H1 (cell line): ENCODE data around the gene BBS9. TPM values are rescaled to one million over a fixed set of nuclear protein-coding genes. Genes with fewer than 3 reads are reported as not detected.

Experiments
- CTBP2 ChIP-seq: IDR thresholded peaks from 2 replicates; pipeline ENCODE4 v1.7.0; 2011; ENCODE audit warnings: borderline replicate concordance, mild to moderate bottlenecking, moderate library complexity, mixed read lengths, low read length; ENCODE audit not compliant: insufficient read depth, insufficient read length
- EGR1 ChIP-seq: IDR thresholded peaks from 2 replicates; pipeline ENCODE4 v1.6.1; 2011; ENCODE audit warnings: low read depth, low read length, borderline replicate concordance
- NRF1 ChIP-seq: IDR thresholded peaks from 2 replicates; pipeline ENCODE4 v1.6.1; 2011; ENCODE audit warnings: mild to moderate bottlenecking, low read depth, low read length, improper control_type of control experiment
- TEAD4 ChIP-seq: IDR thresholded peaks from 2 replicates; pipeline ENCODE4 v1.6.1; 2012; ENCODE audit warnings: low read depth, low read length, inconsistent platforms, mixed read lengths
- polyA plus RNA-seq, 7 experiments: library from polyadenylated mRNA; depleted of rRNA in 3 of 7; stranded (reverse) in 5 of 7; unstranded in 2 of 7; fragments of >200 nt in 5 of 7; fragments of 200-250 nt in 2 of 7; gene quantifications; 1 replicate in 5 of 7; 2 replicates in 1 of 7; 4 replicates in 1 of 7; pipeline versions ENCODE4 v1.2.1 to v1.2.3, GENCODE V29; 2011 to 2013; ENCODE audit warnings: missing spikeins in 2 of 7, mixed read lengths in 2 of 7
- total RNA-seq: library from RNA; stranded (reverse); fragmentation: NEBNext Ultra II Directional; extraction: Animal tissue kit (Norgen Biotek cat#: 25700); gene quantifications from 2 replicates; pipeline ENCODE4 v1.2.1, GENCODE V29; 2021
- TF ChIP-seq, protein P1 (sequence below): fragments of 300-600 bp; sonication (generic); IDR thresholded peaks from 2 replicates; pipeline ENCODE4 v1.7.1; 2012; ENCODE audit warnings: low read length, moderate library complexity, mild to moderate bottlenecking, inconsistent platforms; ENCODE audit not compliant: insufficient replicate concordance
- TF ChIP-seq, protein P2 (sequence below), 3 experiments: IDR thresholded peaks; 1 replicate in 2 of 3; 2 replicates in 1 of 3; pipeline versions ENCODE4 v1.5.1 to v1.6.1; 2011; ENCODE audit warnings: low read length in 3 of 3, mild to moderate bottlenecking in 3 of 3, inconsistent platforms in 2 of 3, low read depth in 1 of 3, moderate library complexity in 1 of 3; ENCODE audit not compliant: insufficient read depth in 1 of 3; ENCODE audit errors: control extremely low read depth in 1 of 3

Gene BBS9
- total and polyA plus RNA-seq, 2 of the 8 experiments (the other 6 are each of a cell fraction or from before 2014, with no cell fraction given) = 22.3 to 37.0 TPM

DNA sequence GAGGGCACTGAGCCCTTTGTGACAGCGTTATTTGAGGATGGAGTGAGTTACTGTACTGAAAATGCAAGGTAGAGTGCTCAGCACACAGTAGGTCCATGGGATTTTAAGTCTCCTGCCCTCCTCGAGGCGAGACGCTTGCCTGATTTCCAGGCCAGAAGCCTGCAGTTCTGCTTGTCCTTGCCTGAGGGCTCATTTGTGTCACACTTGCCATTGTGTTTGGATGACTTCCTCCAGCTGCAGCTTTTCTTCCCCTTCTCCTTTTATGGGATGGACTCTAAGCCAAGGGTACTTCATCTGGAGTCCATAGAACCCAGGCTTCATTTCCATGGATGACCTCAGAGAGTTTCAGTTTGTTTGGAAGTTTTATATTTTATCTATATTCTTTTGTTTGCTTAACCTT, 471.7 kb downstream of the BBS9 start (continued):
- TF ChIP-seq, protein P1, sequence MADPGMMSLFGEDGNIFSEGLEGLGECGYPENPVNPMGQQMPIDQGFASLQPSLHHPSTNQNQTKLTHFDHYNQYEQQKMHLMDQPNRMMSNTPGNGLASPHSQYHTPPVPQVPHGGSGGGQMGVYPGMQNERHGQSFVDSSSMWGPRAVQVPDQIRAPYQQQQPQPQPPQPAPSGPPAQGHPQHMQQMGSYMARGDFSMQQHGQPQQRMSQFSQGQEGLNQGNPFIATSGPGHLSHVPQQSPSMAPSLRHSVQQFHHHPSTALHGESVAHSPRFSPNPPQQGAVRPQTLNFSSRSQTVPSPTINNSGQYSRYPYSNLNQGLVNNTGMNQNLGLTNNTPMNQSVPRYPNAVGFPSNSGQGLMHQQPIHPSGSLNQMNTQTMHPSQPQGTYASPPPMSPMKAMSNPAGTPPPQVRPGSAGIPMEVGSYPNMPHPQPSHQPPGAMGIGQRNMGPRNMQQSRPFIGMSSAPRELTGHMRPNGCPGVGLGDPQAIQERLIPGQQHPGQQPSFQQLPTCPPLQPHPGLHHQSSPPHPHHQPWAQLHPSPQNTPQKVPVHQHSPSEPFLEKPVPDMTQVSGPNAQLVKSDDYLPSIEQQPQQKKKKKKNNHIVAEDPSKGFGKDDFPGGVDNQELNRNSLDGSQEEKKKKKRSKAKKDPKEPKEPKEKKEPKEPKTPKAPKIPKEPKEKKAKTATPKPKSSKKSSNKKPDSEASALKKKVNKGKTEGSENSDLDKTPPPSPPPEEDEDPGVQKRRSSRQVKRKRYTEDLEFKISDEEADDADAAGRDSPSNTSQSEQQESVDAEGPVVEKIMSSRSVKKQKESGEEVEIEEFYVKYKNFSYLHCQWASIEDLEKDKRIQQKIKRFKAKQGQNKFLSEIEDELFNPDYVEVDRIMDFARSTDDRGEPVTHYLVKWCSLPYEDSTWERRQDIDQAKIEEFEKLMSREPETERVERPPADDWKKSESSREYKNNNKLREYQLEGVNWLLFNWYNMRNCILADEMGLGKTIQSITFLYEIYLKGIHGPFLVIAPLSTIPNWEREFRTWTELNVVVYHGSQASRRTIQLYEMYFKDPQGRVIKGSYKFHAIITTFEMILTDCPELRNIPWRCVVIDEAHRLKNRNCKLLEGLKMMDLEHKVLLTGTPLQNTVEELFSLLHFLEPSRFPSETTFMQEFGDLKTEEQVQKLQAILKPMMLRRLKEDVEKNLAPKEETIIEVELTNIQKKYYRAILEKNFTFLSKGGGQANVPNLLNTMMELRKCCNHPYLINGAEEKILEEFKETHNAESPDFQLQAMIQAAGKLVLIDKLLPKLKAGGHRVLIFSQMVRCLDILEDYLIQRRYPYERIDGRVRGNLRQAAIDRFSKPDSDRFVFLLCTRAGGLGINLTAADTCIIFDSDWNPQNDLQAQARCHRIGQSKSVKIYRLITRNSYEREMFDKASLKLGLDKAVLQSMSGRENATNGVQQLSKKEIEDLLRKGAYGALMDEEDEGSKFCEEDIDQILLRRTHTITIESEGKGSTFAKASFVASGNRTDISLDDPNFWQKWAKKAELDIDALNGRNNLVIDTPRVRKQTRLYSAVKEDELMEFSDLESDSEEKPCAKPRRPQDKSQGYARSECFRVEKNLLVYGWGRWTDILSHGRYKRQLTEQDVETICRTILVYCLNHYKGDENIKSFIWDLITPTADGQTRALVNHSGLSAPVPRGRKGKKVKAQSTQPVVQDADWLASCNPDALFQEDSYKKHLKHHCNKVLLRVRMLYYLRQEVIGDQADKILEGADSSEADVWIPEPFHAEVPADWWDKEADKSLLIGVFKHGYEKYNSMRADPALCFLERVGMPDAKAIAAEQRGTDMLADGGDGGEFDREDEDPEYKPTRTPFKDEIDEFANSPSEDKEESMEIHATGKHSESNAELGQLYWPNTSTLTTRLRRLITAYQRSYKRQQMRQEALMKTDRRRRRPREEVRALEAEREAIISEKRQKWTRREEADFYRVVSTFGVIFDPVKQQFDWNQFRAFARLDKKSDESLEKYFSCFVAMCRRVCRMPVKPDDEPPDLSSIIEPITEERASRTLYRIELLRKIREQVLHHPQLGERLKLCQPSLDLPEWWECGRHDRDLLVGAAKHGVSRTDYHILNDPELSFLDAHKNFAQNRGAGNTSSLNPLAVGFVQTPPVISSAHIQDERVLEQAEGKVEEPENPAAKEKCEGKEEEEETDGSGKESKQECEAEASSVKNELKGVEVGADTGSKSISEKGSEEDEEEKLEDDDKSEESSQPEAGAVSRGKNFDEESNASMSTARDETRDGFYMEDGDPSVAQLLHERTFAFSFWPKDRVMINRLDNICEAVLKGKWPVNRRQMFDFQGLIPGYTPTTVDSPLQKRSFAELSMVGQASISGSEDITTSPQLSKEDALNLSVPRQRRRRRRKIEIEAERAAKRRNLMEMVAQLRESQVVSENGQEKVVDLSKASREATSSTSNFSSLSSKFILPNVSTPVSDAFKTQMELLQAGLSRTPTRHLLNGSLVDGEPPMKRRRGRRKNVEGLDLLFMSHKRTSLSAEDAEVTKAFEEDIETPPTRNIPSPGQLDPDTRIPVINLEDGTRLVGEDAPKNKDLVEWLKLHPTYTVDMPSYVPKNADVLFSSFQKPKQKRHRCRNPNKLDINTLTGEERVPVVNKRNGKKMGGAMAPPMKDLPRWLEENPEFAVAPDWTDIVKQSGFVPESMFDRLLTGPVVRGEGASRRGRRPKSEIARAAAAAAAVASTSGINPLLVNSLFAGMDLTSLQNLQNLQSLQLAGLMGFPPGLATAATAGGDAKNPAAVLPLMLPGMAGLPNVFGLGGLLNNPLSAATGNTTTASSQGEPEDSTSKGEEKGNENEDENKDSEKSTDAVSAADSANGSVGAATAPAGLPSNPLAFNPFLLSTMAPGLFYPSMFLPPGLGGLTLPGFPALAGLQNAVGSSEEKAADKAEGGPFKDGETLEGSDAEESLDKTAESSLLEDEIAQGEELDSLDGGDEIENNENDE = no peak
- no peak for TF ChIP-seq EGR1
- TF ChIP-seq, protein P2, sequence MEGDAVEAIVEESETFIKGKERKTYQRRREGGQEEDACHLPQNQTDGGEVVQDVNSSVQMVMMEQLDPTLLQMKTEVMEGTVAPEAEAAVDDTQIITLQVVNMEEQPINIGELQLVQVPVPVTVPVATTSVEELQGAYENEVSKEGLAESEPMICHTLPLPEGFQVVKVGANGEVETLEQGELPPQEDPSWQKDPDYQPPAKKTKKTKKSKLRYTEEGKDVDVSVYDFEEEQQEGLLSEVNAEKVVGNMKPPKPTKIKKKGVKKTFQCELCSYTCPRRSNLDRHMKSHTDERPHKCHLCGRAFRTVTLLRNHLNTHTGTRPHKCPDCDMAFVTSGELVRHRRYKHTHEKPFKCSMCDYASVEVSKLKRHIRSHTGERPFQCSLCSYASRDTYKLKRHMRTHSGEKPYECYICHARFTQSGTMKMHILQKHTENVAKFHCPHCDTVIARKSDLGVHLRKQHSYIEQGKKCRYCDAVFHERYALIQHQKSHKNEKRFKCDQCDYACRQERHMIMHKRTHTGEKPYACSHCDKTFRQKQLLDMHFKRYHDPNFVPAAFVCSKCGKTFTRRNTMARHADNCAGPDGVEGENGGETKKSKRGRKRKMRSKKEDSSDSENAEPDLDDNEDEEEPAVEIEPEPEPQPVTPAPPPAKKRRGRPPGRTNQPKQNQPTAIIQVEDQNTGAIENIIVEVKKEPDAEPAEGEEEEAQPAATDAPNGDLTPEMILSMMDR (IDR thresholded peaks at IDR 0.05; ENCODE audit: control extremely low read depth in 1 of 3, insufficient read depth in 1 of 3, low read depth in 1 of 3, low read length in 3 of 3) = no peak
- no peak for TF ChIP-seq CTBP2
- TF ChIP-seq NRF1 = no peak
- TF ChIP-seq TEAD4 = no peak
